HS-5 (cell line): ENCODE data around the gene CISD2.
"Not testable (repeated sequence)": the region's sequence is repeated elsewhere in the genome, so short reads cannot be mapped to it uniquely, and the experiment has no call there.

Source experiments
- DNase-seq: peaks from one replicate; pipeline ENCODE4 v3.0.0-alpha.2; 2012; ENCODE audit warnings: low read depth

Gene CISD2

GRCh38 chr4:102850370-102850769 lies 18.4 kb upstream of the CISD2 start:
- no peak for DNase-seq

DNA sequence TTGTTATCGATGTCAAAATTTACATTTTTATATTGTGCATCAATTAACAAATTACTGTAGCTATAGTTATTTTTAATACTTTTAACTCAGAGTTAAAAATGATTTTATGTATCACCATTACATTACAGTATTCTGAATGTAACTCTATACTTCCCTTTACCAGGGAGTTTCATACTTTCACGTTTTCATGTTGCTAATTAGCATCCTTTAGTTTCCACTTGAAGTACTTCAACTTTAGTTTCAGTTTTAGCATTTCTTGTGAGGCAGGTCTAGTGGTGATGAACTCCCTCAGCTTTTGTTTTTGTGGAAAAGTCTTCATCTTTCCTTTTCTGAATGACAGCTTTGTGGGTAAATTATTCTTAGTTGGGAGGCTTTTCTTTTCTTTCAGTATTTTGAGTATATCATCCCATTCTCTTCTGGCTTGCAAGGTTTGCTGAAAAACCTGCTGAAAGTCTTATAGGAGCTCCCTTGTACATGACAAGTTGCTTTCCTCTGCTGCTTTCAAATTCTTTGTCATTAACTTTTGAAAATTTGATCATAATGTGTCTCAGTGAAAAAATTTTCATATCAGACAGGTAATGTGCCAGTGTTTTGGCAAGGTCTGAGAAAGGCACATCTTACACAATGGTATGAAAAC lies 9.8 kb upstream of the CISD2 start:
- DNase-seq, result no peak

GRCh38 chr4:102860611-102861324 lies 8.0 kb upstream of the CISD2 start:
- DNase-seq, result no peak

GRCh38 chr4:102862016-102862415 lies 6.8 kb upstream of the CISD2 start:
- no peak for DNase-seq

DNA sequence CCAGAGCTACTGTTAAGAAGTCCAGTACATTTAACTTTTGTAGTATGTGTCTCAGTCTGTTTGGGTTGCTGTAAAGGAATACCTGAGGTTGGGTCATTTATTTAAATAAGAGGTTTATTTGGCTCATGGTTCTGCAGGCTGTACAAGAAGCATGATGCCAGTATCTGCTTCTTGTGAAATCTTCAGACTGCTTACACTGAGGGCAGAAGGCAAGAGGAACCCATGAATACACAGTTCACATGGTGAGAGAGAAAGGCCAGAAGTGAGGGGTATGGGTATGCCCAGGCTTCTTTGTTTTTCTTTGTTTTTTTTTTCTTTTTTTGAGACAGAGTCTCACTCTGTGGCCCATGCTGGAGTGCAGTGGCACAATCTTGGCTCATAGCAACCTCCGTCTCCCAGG lies 6.0 kb upstream of the CISD2 start:
- no peak for DNase-seq

DNA sequence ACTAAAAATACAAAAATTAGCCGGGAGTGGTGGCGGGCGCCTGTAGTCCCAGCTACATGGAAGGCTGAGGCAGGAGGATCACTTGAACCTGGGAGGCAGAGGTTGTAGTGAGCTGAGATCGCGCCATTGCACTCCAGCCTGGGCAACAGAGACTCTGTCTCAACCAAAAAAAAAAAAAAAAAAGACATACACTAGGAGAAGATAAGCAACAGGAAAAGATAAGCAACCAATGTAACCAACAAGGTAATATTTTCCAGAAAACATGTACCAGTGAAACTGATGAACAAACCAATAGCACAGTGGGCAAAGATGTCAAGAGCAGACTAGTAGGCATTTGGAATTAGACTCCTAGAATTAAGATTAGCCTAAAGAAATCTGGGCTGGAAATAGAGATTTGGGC lies 3.5 kb upstream of the CISD2 start:
- DNase-seq, result not testable (repeated sequence)

GRCh38 chr4:102867278-102868152 lies 1.3 kb upstream of the CISD2 start:
- no peak for DNase-seq

- no peak for DNase-seq
Observed at GRCh38 chr4:102868153-102868780, 525 bp upstream of the CISD2 start.

DNA sequence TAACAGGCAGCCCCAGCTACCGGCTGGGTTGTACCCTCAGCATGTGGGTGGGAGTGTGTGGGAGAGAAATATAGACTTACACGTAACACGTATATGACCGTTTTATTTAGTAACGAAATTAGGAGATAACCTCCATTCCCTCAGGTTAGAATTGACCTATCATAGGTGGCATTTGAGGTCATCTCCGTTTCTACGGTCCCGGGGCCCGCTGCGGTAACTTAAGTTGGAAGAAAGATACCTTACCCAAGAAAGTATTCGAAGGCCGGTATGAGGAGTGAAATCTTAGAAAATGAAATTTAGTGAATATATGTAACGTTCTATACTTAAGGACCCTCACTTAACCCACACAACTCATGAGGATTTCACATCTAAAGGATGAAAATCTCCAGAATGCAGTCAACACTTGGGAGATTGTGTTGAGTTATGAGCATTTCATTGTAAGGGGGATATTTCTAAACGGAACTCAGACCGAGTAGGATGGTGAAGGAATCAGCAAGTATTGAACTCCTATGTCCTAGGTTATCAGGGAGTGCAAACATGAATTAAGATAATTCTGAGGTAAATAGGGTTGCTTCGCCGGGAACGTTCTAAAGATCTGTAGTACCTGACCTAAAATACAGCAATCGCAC lies 891 bp downstream of the CISD2 start:
- no peak for DNase-seq

DNA sequence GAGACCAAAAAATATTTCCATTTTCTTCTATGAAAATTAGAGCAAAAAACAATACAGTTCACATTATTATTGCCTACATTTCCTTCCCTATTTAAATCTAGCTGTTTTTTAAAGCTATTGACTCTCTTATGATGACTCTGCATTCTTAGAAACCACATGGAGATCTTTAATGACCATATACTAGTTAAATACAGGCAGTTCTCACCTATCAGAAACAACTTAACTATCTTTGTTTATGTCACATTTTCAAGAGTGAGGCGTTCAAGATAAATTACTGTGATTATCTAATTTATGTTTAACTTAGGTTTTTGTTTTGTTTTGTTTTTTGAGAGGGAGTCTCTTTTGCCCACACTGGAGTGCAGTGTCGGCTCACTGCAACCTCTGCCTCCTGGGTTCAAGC lies 3.0 kb downstream of the CISD2 start:
- no peak for DNase-seq

DNA sequence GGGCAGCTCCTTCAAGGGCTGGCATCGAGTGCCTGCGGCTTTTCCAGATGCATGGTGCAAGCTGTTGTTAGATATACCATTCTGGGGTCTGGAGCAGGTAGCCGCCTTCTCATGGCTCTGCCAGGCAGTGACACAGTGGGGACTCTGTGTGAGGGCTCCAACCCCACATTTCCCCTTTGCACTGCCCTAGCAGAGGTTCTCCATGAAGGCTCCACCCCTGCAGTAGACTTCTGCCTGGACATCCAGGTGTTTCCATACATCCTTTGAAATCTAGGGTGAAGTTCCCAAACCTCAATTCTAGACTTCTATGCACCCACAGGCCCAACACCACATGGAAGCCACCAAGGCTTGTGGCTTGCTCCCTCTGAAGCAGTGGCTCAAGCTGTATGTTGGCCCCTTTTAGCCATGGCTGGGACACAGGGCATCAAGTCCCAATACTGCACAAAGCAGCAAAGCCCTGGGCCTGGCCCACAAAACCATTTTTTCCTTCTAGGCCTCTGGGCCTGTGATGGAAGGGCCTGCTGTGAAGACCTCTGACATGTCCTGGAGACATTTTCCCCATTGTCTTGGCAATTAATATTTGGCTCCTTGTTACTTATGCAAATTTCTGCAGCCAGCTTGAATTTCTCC lies 8.8 kb downstream of the CISD2 start:
- not testable (repeated sequence) for DNase-seq

- DNase-seq, result not testable (repeated sequence)
Observed at GRCh38 chr4:102878349-102878748, 9.6 kb downstream of the CISD2 start.

DNA sequence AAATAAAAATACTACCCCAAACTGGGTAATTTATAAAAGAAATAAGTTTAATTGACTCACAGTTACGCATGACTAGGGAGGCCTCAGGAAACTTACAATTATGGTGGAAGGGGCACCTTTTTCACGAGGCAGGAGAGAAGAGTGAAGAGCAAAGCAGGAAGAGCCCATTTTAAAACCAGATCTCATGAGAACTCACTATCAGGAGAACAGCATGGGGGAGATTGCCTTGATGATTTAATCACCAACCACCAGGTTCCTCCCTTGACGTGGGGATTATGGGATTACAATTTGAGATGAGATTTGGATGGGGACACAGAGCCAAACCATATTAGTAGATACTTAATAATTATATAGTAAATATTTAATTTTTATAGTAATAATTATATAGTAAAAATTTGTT lies 10.1 kb downstream of the CISD2 start:
- DNase-seq, result no peak

DNA sequence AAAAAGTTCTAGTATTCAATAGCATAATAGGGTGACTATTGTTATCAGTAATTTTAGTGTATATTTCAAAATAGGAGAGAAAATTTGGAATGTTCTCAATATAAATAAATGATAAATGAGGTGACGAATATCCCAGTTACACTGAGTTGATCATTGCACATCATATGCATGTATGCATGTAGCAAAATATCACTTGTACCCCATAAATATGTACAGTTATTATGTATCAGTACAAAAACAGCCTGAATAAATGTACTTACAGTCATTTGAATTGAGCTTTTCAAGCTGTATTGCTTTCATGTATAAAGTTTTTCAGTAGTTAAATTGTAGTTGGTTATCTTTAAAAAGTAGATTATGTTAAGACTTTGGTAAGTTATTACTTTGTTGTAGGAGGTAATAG lies 12.6 kb downstream of the CISD2 start:
- DNase-seq, result no peak

DNA sequence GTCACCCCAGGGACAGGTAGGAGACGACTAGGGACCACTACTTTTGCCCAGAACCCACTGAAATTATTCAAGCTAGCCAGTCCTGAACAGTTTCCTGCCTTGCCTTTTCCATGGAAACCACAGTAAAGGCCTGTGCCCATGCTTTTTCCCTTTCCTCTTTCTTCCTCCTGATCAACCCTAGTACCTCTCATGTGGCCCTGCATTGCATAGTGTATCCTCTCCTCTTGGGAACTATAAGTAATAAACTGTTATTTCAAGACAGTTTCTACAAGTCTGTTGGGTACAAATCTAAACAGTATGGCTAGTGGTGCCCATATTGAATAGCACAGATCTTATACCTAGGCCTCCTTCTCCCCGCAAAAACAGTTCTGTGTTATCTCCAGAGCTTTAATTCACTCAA lies 14.5 kb downstream of the CISD2 start:
- DNase-seq, result no peak

DNA sequence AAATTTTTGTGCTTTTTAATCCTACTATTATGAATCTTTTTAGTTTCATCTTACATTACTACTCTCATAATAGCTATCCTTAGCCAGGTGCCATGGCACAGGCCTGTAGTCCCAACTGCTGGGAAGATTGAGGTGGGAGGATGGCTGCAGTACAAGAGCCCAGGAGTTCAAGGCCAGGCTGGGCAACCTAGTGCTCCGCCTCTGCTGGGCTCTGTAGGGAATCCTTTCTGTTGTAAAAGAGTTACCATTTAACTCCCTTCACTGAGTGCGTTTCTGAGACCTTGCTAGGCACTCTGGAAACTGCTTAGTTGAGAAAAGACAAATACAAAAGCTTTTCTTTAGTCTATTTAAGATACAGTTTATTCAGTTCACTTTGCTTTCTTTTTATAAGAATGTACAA lies 19.8 kb downstream of the CISD2 start:
- DNase-seq, result not testable (repeated sequence)

DNA sequence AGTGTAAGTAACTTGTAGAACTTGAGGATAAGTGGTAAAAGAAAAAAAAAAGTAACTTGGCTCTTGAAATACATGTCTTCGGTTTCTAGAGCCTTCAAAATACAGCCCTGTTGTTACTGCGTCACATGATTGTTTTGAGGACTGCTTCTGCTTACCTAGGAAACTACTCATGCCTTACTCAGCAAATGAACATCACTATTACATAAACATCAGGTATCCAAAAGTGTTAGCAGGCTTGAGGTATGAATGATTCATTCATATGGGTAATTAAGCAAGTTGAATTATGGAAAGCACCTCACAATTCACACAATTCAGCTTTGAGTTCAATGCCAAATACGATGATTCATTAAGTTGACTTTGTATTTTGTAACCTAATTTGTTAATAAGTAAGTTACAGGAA lies 21.1 kb downstream of the CISD2 start:
- DNase-seq, result not testable (repeated sequence)

- not testable (repeated sequence) for DNase-seq
Observed at GRCh38 chr4:102896547-102896946, 27.8 kb downstream of the CISD2 start.

DNA sequence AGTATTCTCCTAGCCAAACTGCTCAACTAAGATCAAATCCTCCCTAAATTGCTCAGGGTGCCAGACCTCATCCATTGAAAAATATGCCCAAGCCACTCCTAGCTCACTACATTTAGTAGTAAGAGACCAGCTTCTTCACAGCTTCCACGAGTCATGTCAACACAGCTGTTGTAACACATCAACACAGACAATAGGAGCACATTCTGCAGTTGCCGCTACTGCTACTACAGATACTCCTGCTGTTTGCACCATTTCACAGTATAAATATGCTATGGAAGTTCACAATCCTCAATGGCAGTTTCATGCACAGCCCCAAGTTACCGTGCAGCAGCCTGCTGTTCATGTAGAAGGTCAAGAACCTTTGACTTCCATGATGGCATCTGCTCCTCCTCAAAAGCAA lies 28.8 kb downstream of the CISD2 start:
- DNase-seq, result not testable (repeated sequence)

GRCh38 chr4:102901804-102902203 lies 33.0 kb downstream of the CISD2 start:
- no peak for DNase-seq

GRCh38 chr4:102918859-102919258 lies 50.1 kb downstream of the CISD2 start:
- DNase-seq, result no peak
